Activated B cell treated with CpG ODN at 0.5 μM for 24 hours (primary cell): ENCODE results near the gene PCDHGC5. TPM values are rescaled to one million over a fixed set of nuclear protein-coding genes. Genes with fewer than 3 reads are reported as not detected.
A peak's percentile ranks its signal among the peaks of the same experiment; 100 is the strongest.

Experiments used
- ATAC-seq: fragments of 200-7000 bp; cut with Tn5 transposase; one replicate; pipeline ENCODE4 v1.10.0; 2021; ENCODE audit warnings: low read depth, mild to moderate bottlenecking, moderate library complexity
- CTCF ChIA-PET: fragments of 350-600 bp; sonication (Branson Sonifier 250); formaldehyde crosslinking; loops from one replicate; lab custom pipeline; 2021; ENCODE audit warnings: antibody characterized with exemption; lab: Charles Lee
- POLR2A ChIA-PET: fragments of 350-600 bp; sonication (Branson Sonifier 250); formaldehyde crosslinking; loops from one replicate; lab custom pipeline; 2021; ENCODE audit warnings: antibody characterized with exemption; lab: Charles Lee
- DNase-seq: peaks from one replicate; pipeline ENCODE4 v3.0.0; 2022
- H3K27ac Mint-ChIP-seq: one replicate; pipeline ENCODE4 v1.8.0; 2020; ENCODE audit warnings: mixed read lengths
- H3K27me3 Mint-ChIP-seq: one replicate; pipeline ENCODE4 v1.8.0; 2021; ENCODE audit warnings: mixed read lengths
- H3K36me3 Mint-ChIP-seq: one replicate; pipeline ENCODE4 v1.8.0; 2021; ENCODE audit warnings: low read depth, mixed read lengths
- H3K4me1 Mint-ChIP-seq: one replicate; pipeline ENCODE4 v1.8.0; 2021; ENCODE audit warnings: mixed read lengths
- H3K4me3 Mint-ChIP-seq: one replicate; pipeline ENCODE4 v1.8.0; 2020; ENCODE audit warnings: mild to moderate bottlenecking, mixed read lengths
- H3K9me3 Mint-ChIP-seq: one replicate; pipeline ENCODE4 v1.8.0; 2020; ENCODE audit warnings: mixed read lengths
- intact Hi-C: fragments of 100-400 bp; cut with micrococcal nuclease; formaldehyde crosslinking; loops from one replicate; pipeline ENCODE4 v1.15.1; 2024
- total RNA-seq: library from RNA; stranded (reverse); gene quantifications from 2 replicates; pipeline ENCODE4 v1.2.3, GENCODE V29; 2022
- TF ChIP-seq, protein P1 (sequence below): fragments of 200-600 bp; IDR thresholded peaks from one replicate; pipeline ENCODE4 v1.8.0; 2022; ENCODE audit warnings: antibody characterized with exemption, mild to moderate bottlenecking

Gene PCDHGC5
- total RNA-seq, 1 donor from 2014 or later = 0.38 TPM

DNA sequence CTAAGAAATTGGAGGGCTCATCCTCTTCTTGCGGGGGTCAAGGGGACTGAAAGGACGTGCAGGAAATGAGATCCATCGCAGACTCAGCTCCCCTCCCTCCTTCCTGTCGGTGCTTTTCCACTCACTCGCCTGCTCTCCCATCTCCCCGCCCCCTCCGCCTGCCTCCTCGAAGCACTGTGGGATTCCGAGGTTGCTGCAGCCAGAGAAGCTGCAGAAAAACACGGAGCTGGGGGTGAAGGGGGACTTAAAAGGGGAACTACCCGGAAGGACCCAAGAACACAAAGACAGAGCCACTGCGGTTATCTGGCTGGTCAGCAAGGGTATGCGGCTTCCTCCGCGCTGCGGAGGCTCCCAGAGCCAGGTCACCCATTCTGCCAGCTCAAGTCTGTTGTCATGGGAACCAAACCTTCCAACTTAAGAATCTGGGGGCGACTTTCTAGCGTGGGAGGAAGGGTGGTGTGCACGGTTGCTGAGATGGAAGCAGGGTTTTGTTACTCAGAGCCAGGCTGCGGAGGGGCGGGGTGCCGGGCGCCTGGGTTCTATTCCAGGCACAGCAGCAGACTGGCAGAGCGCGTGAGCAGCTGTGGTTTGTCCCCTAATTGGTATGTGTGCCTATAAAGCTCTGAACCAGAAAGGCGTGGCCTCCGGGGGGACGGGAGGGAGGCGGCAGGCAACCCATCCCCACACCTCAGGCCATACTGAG, 24.9 kb downstream of the PCDHGC5 start:
- H3K9me3 Mint-ChIP-seq = no peaks in the 10 kb centered on the region
- H3K4me1 Mint-ChIP-seq = peaks cover 70% of the 10 kb centered on the region
- intact Hi-C loops = loop anchor here (1.0 to 5.0 kb wide), 3 partner anchors 11 to 104 kb away; partner anchors contain the start of genes DIAPH1 and PCDHGA12
- TF ChIP-seq, protein P1, sequence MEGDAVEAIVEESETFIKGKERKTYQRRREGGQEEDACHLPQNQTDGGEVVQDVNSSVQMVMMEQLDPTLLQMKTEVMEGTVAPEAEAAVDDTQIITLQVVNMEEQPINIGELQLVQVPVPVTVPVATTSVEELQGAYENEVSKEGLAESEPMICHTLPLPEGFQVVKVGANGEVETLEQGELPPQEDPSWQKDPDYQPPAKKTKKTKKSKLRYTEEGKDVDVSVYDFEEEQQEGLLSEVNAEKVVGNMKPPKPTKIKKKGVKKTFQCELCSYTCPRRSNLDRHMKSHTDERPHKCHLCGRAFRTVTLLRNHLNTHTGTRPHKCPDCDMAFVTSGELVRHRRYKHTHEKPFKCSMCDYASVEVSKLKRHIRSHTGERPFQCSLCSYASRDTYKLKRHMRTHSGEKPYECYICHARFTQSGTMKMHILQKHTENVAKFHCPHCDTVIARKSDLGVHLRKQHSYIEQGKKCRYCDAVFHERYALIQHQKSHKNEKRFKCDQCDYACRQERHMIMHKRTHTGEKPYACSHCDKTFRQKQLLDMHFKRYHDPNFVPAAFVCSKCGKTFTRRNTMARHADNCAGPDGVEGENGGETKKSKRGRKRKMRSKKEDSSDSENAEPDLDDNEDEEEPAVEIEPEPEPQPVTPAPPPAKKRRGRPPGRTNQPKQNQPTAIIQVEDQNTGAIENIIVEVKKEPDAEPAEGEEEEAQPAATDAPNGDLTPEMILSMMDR = no peak
- ATAC-seq (peak; percentile 23), DNase-seq (no peak)
- POLR2A ChIA-PET = interaction anchor here (0.6 to 5.3 kb wide), 5 partner anchors 21 to 193 kb away, joined by 3 to 24 read pairs (median 4); partner anchors contain the start of gene TAF7
- H3K4me3 Mint-ChIP-seq = peak overlapping the region; percentile 85
- peak overlapping the region; percentile 80 for H3K27ac Mint-ChIP-seq
- H3K27me3 Mint-ChIP-seq = no peaks in the 10 kb centered on the region
- peaks cover 46% of the 10 kb centered on the region for H3K36me3 Mint-ChIP-seq
- CTCF ChIA-PET = interaction anchor here (0.9 to 5.2 kb wide), 12 partner anchors 10 to 101 kb away, joined by 3 to 44 read pairs (median 5); partner anchors contain the start of genes PCDHGA10, PCDHGA11 and PCDHGA12

DNA sequence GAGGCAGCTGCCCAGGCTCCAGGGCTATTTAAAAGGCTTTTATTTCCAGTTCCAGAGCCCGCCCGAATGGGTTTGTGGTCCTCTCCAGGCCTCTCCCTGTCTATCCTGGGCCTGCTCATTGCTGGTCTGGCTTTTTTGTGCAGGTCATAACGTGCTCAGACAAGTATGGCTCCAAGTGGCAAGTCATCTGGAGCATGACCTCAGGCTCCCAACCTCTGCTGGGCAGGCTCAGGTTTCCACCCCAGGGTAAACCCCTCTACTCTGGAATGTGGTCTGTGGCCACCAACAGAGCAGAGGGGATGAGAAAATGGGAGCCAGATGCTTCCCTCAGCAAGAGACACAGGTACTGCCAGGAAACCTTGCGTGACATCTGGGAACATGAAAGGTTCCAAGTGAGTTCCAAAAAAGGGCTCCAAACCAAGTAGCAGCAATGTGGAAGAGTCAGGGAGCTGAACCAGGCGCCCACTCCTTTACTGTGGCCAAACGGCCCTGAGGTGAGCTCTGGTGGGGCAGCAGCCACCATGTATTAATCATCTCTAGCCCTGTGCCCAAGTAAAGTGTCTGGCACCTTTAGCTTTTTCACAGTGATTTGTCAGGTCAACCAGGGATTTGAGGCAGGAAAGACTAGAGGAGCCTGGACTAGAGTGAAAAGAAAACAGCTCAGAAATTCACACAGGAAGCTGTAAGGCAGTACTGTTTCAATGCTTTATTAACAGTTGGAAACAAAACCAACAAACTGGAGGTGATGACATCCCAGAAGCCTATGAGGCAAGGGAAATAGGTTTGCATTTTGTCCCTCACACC, 25.7 kb downstream of the PCDHGC5 start:
- Mint-ChIP-seq H3K27ac (no peak overlapping the region), H3K9me3 (no peaks in the 10 kb centered on the region), H3K36me3 (peaks cover 54% of the 10 kb centered on the region), H3K4me3 (no peak overlapping the region), H3K4me1 (peaks cover 63% of the 10 kb centered on the region), H3K27me3 (no peaks in the 10 kb centered on the region)
- TF ChIP-seq, protein P1 = no peak
- intact Hi-C loops = loop anchor here (1.0 to 5.0 kb wide), 2 partner anchors 10 to 103 kb away; partner anchors contain the start of gene DIAPH1
- ChIA-PET CTCF (interaction anchor here (0.8 to 5.2 kb wide), 10 partner anchors 9 to 102 kb away, joined by 3 to 44 read pairs (median 5); partner anchors contain the start of genes PCDHGA10, PCDHGA11 and PCDHGA12), POLR2A (interaction anchor here (0.7 to 5.3 kb wide), 3 partner anchors 22 to 194 kb away, joined by 3 to 24 read pairs (median 3); partner anchors contain the start of gene TAF7)
- ATAC-seq (no peak), DNase-seq (no peak)

DNA sequence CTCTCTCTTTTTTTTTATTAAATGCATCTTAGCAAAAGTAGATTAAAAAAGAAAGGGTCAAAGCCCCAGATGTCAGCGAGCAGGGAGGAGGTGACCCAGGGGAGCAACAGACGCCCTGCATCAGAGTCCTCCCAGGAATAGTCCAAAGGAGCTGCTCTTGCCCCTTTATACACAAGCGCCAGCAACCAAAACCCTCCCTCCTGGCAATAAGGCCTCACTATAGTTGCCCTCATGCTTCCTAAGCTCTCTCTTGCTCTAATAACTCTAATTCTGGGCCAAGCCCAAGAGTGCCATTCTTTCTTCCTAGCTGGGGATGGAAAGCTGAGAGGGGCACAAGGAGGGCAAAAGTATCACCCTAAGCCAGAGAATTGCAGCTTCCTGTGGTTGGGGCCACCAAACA, 26.3 kb downstream of the PCDHGC5 start:
- DNase-seq (no peak), ATAC-seq (no peak)
- Mint-ChIP-seq H3K36me3 (peaks cover 60% of the 10 kb centered on the region), H3K9me3 (no peaks in the 10 kb centered on the region), H3K27ac (no peak overlapping the region), H3K4me1 (peaks cover 57% of the 10 kb centered on the region), H3K4me3 (no peak overlapping the region), H3K27me3 (no peaks in the 10 kb centered on the region)
- TF ChIP-seq, protein P1 = no peak
- ChIA-PET CTCF (interaction anchor here (0.8 to 5.2 kb wide), 7 partner anchors 8 to 95 kb away, joined by 3 to 44 read pairs (median 5); partner anchors contain the start of genes PCDHGA11 and PCDHGA12), POLR2A (interaction anchor here (5.3 kb wide), 1 partner anchor 195 kb away, joined by 24 read pairs; the partner anchor contains the start of gene TAF7)
- intact Hi-C loops = no loop called here

DNA sequence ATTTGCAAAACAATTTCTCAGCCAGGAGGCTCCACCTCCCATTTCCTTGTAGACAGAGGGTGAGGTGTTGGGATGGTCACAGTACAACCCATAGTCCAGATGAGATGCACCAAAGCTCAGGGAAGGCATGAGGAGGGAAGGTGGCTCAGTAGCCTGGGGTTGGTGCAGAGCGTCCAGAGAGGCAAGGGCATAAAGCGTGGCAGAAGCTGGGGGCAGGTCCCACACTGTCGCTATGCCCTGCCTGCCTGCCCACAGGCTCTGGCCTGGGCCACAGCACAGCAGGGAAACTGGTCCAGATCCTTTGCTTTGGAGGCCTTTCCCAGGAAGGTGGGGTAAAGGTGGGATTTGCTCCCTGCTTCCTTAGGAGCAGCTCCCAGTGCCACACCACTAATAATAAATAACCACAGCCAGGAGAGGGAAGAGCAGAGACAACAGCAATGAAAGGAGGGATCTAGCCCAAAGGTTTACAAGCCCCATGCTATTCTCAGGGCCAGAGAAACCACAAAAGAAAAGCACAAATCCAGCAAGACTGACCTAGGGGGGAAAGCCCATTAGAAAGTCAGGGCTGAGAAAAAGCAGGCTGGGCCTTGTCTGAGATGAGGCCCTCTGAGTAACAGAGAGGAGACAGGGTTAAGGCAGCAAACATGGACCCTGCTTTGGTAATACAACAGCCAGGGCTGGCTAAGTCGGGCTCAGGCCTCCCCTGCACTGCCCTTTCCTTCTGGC, 27.2 kb downstream of the PCDHGC5 start:
- no peak overlapping the region for H3K4me3 Mint-ChIP-seq
- peaks cover 68% of the 10 kb centered on the region for H3K36me3 Mint-ChIP-seq
- no peak for ATAC-seq
- intact Hi-C loops = no loop called here
- TF ChIP-seq, protein P1 = no peak
- DNase-seq = no peak
- H3K4me1 Mint-ChIP-seq = peaks cover 47% of the 10 kb centered on the region
- no peaks in the 10 kb centered on the region for H3K27me3 Mint-ChIP-seq
- H3K27ac Mint-ChIP-seq = no peak overlapping the region
- ChIA-PET CTCF (interaction anchor here (1.6 to 5.2 kb wide), 3 partner anchors 7 to 96 kb away, joined by 4 to 44 read pairs (median 9); partner anchors contain the start of gene PCDHGA11), POLR2A (interaction anchor here (0.5 to 0.8 kb wide), 2 partner anchors 10 to 196 kb away, joined by 3 to 5 read pairs; partner anchors contain the start of gene TAF7)
- no peaks in the 10 kb centered on the region for H3K9me3 Mint-ChIP-seq
